ENCODE data around the gene ALDH3A1.

DNA sequence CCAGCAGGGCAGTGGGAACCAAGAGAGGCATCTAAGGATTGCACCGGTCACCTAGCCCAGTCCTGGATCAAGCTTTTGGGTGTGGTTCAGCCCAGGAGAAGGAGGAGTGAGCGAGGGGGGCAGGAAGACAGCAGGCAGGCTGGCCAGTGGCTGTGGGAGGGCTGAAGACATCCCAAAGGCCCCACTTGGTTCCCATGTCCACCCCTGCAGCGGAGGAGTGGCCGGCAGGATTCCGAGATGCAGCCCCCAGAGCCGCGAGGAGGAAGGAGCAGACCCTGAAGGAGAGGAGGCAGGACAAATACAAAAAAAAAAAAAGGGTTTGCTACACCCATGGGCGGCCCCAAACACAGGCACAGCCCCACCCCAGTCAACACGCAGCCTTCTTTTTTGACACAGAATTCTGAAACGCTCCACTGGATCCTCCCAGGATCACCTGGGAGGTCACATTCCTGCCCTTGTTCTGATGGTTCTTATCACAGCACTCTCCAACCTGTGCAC lies 30.6 kb downstream of the ALDH3A1 start:
- no peak for TF ChIP-seq POLR2A (IDR thresholded peaks at IDR 0.05; ENCODE audit: extremely low read depth, insufficient read length)
- TF ChIP-seq CTCF (IDR thresholded peaks at IDR 0.05; ENCODE audit: low read depth, low read length) = no peak
- TF ChIP-seq MYC (IDR thresholded peaks at IDR 0.05; ENCODE audit: low read depth, low read length) = no peak

All from NB4 (cell line).